Measurements from ENCODE around the gene PRIMPOL.

Gene PRIMPOL

DNA sequence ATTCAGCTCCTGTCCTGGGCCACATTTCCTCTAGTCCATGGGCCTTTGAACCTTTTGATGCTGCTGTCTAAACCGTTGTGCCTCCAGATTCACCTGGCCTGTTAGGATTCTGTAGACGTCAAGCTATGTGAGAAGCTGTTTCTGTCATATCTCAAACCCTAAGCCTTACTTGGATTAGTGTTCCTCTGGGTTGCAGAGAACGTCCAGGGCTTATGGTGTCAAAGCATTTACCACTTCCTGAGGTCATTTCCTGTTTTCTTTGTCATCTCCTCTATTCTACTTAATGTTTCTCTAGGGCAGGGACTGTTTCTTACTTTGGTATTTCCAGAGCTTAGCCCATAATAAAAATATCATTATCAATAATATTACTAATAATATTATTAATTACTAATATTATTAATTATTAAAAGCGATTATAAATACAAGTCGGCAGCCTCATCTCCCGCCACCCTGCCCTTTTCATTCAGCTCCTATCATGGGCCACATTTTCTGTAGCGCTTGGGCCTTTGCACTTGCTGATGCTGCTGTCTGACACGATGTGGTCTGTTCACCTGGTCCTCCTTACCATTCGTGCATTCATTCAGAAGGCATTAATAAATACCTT, 19.1 kb downstream of the PRIMPOL start:
- Histone ChIP-seq H2BK5ac (ENCODE audit: low read depth, low read length, poor library complexity) (no peak overlapping the region), H4K91ac (ENCODE audit: low read depth, low read length) (no peak overlapping the region), H3K18ac (ENCODE audit: low read length) (no peak overlapping the region), H3K36me3 (ENCODE audit: control insufficient read depth in 1 of 2, insufficient read depth in 2 of 2, low read length in 2 of 2) (peaks cover 6 to 11% of the 10 kb centered on the region in 2 experiments), H3K4me2 (ENCODE audit: low read length) (no peak overlapping the region), H3K23ac (ENCODE audit: low read length) (no peak overlapping the region), H3K79me1 (ENCODE audit: low read length) (no peaks in the 10 kb centered on the region), H4K12ac (ENCODE audit: low read depth, low read length) (no peak overlapping the region), H3K9ac (ENCODE audit: low read length) (no peak overlapping the region), H2BK12ac (ENCODE audit: low read length) (no peak overlapping the region), H3K4me1 (ENCODE audit: control insufficient read depth in 1 of 2, insufficient read depth in 2 of 2, low read length in 2 of 2) (peaks cover 0 to 4% of the 10 kb centered on the region in 2 experiments), H3K9me3 (ENCODE audit: insufficient read depth, low read depth, low read length) (no peaks in the 10 kb centered on the region), H2BK120ac (ENCODE audit: insufficient read depth, low read length, poor library complexity) (no peak overlapping the region), H2AK5ac (ENCODE audit: low read length) (no peak overlapping the region), H3K4ac (ENCODE audit: low read depth, low read length) (no peak overlapping the region), H2AFZ (ENCODE audit: insufficient read depth, low read length, poor library complexity) (no peak overlapping the region), H3K27ac (ENCODE audit: low read depth, low read length) (no peak overlapping the region), H3K4me3 (ENCODE audit: low read depth, low read length) (no peak overlapping the region), H4K8ac (ENCODE audit: low read depth, low read length) (no peak overlapping the region), H3K79me2 (ENCODE audit: control insufficient read depth, insufficient read depth, low read length, poor library complexity) (no peaks in the 10 kb centered on the region), H3K27me3 (ENCODE audit: insufficient read depth, low read length) (no peaks in the 10 kb centered on the region), H3K14ac (ENCODE audit: low read length) (no peak overlapping the region)
- DNase-seq: no peak
- no CpG with 5 or more reads among the region's 9 CpGs for WGBS (ENCODE audit: extremely low coverage, insufficient coverage, insufficient read length)

- no peak overlapping the region for H2BK12ac ChIP-seq (ENCODE audit: low read length)
- no peak overlapping the region for H3K9ac ChIP-seq (ENCODE audit: low read length)
- H3K79me1 ChIP-seq (ENCODE audit: low read length): no peaks in the 10 kb centered on the region
- H4K91ac ChIP-seq (ENCODE audit: low read depth, low read length): no peak overlapping the region
- no peaks in the 10 kb centered on the region for H3K79me2 ChIP-seq (ENCODE audit: control insufficient read depth, insufficient read depth, low read length, poor library complexity)
- no peak overlapping the region for H2AK5ac ChIP-seq (ENCODE audit: low read length)
- H3K9me3 ChIP-seq (ENCODE audit: insufficient read depth, low read depth, low read length): no peaks in the 10 kb centered on the region
- H3K18ac ChIP-seq (ENCODE audit: low read length): no peak overlapping the region
- H2BK5ac ChIP-seq (ENCODE audit: low read depth, low read length, poor library complexity): no peak overlapping the region
- no peak overlapping the region for H3K23ac ChIP-seq (ENCODE audit: low read length)
- H2BK120ac ChIP-seq (ENCODE audit: insufficient read depth, low read length, poor library complexity): no peak overlapping the region
- H3K4me1 ChIP-seq (ENCODE audit: control insufficient read depth in 1 of 2, insufficient read depth in 2 of 2, low read length in 2 of 2): peaks cover 0 to 4% of the 10 kb centered on the region in 2 experiments
- DNase-seq: peak; percentile 45 to 70
- H3K4me2 ChIP-seq (ENCODE audit: low read length): no peak overlapping the region
- no peak overlapping the region for H4K12ac ChIP-seq (ENCODE audit: low read depth, low read length)
- no peak overlapping the region for H4K8ac ChIP-seq (ENCODE audit: low read depth, low read length)
- no peak overlapping the region for H3K4me3 ChIP-seq (ENCODE audit: low read depth, low read length)
- H3K14ac ChIP-seq (ENCODE audit: low read length): no peak overlapping the region
- H3K27me3 ChIP-seq (ENCODE audit: insufficient read depth, low read length): no peaks in the 10 kb centered on the region
- no peak overlapping the region for H3K4ac ChIP-seq (ENCODE audit: low read depth, low read length)
- peaks cover 6 to 11% of the 10 kb centered on the region in 2 experiments for H3K36me3 ChIP-seq (ENCODE audit: control insufficient read depth in 1 of 2, insufficient read depth in 2 of 2, low read length in 2 of 2)
- H3K27ac ChIP-seq (ENCODE audit: low read depth, low read length): no peak overlapping the region
- WGBS (ENCODE audit: extremely low coverage, insufficient coverage, insufficient read length): no CpG with 5 or more reads among the region's 7 CpGs
- H2AFZ ChIP-seq (ENCODE audit: insufficient read depth, low read length, poor library complexity): no peak overlapping the region
Measured at GRCh38 chr4:184669251-184669650, 19.7 kb downstream of the PRIMPOL start.

DNA sequence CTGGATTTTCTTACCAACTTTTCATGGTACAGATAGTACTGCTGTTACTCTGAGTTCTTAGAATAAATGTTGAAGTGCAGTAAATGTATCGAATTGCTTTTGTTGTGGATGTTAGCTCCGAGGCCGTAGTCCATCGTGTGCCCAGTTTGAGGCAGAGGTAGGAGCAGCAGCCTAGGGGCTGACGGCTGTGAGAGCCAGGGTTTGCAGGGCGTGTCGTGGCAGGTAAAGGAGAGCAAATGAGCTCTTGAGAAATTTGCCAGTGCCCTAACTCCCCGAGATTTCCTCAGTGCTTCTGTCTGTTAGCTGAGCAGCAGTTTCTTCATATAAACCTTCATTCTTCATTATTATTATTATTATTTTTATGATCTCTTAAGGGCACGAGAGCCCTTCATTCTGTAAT, 21.6 kb downstream of the PRIMPOL start:
- Histone ChIP-seq H3K4ac (ENCODE audit: low read depth, low read length) (no peak overlapping the region), H2BK12ac (ENCODE audit: low read length) (no peak overlapping the region), H4K8ac (ENCODE audit: low read depth, low read length) (no peak overlapping the region), H3K9me3 (ENCODE audit: insufficient read depth, low read depth, low read length) (no peaks in the 10 kb centered on the region), H3K27me3 (ENCODE audit: insufficient read depth, low read length) (no peaks in the 10 kb centered on the region), H3K27ac (ENCODE audit: low read depth, low read length) (no peak overlapping the region), H3K4me2 (ENCODE audit: low read length) (no peak overlapping the region), H4K91ac (ENCODE audit: low read depth, low read length) (no peak overlapping the region), H2AK5ac (ENCODE audit: low read length) (no peak overlapping the region), H3K4me1 (ENCODE audit: control insufficient read depth in 1 of 2, insufficient read depth in 2 of 2, low read length in 2 of 2) (peaks cover 0 to 4% of the 10 kb centered on the region in 2 experiments), H3K79me1 (ENCODE audit: low read length) (no peaks in the 10 kb centered on the region), H3K18ac (ENCODE audit: low read length) (no peak overlapping the region), H2AFZ (ENCODE audit: insufficient read depth, low read length, poor library complexity) (no peak overlapping the region), H3K79me2 (ENCODE audit: control insufficient read depth, insufficient read depth, low read length, poor library complexity) (no peaks in the 10 kb centered on the region), H3K9ac (ENCODE audit: low read length) (no peak overlapping the region), H2BK120ac (ENCODE audit: insufficient read depth, low read length, poor library complexity) (no peak overlapping the region), H3K4me3 (ENCODE audit: low read depth, low read length) (no peak overlapping the region), H3K14ac (ENCODE audit: low read length) (no peak overlapping the region), H4K12ac (ENCODE audit: low read depth, low read length) (no peak overlapping the region), H3K36me3 (ENCODE audit: control insufficient read depth in 1 of 2, insufficient read depth in 2 of 2, low read length in 2 of 2) (peaks cover 6 to 11% of the 10 kb centered on the region in 2 experiments), H3K23ac (ENCODE audit: low read length) (no peak overlapping the region), H2BK5ac (ENCODE audit: low read depth, low read length, poor library complexity) (no peak overlapping the region)
- no CpG with 5 or more reads among the region's 9 CpGs for WGBS (ENCODE audit: extremely low coverage, insufficient coverage, insufficient read length)
- DNase-seq: no peak

GRCh38 chr4:184672741-184673140, 23.2 kb downstream of the PRIMPOL start:
- Histone ChIP-seq H3K4me2 (ENCODE audit: low read length) (no peak overlapping the region), H4K12ac (ENCODE audit: low read depth, low read length) (no peak overlapping the region), H4K8ac (ENCODE audit: low read depth, low read length) (no peak overlapping the region), H3K27ac (ENCODE audit: low read depth, low read length) (no peak overlapping the region), H3K23ac (ENCODE audit: low read length) (no peak overlapping the region), H3K9ac (ENCODE audit: low read length) (no peak overlapping the region), H2AK5ac (ENCODE audit: low read length) (no peak overlapping the region), H2AFZ (ENCODE audit: insufficient read depth, low read length, poor library complexity) (no peak overlapping the region), H2BK5ac (ENCODE audit: low read depth, low read length, poor library complexity) (no peak overlapping the region), H2BK120ac (ENCODE audit: insufficient read depth, low read length, poor library complexity) (no peak overlapping the region), H3K14ac (ENCODE audit: low read length) (no peak overlapping the region), H4K91ac (ENCODE audit: low read depth, low read length) (no peak overlapping the region), H3K79me1 (ENCODE audit: low read length) (no peaks in the 10 kb centered on the region), H3K27me3 (ENCODE audit: insufficient read depth, low read length) (no peaks in the 10 kb centered on the region), H3K9me3 (ENCODE audit: insufficient read depth, low read depth, low read length) (no peaks in the 10 kb centered on the region), H3K18ac (ENCODE audit: low read length) (no peak overlapping the region), H2BK12ac (ENCODE audit: low read length) (no peak overlapping the region), H3K36me3 (ENCODE audit: control insufficient read depth in 1 of 2, insufficient read depth in 2 of 2, low read length in 2 of 2) (peaks cover 6 to 11% of the 10 kb centered on the region in 2 experiments), H3K79me2 (ENCODE audit: control insufficient read depth, insufficient read depth, low read length, poor library complexity) (no peaks in the 10 kb centered on the region), H3K4me1 (ENCODE audit: control insufficient read depth in 1 of 2, insufficient read depth in 2 of 2, low read length in 2 of 2) (peaks cover 0 to 4% of the 10 kb centered on the region in 2 experiments), H3K4ac (ENCODE audit: low read depth, low read length) (no peak overlapping the region), H3K4me3 (ENCODE audit: low read depth, low read length) (no peak overlapping the region)
- no peak for DNase-seq
- no CpG with 5 or more reads among the region's 6 CpGs for WGBS (ENCODE audit: extremely low coverage, insufficient coverage, insufficient read length)
